IPS-15b (cell line): ENCODE data around the gene ARHGEF11.

Experiments
- H3K27me3 ChIP-seq: one replicate; pipeline ENCODE4 v1.6.1; 2013; ENCODE audit warnings: low read length; ENCODE audit not compliant: control insufficient read depth, insufficient read depth
- H3K36me3 ChIP-seq: one replicate; pipeline ENCODE4 v1.6.1; 2013; ENCODE audit warnings: low read length; ENCODE audit not compliant: control insufficient read depth, insufficient read depth
- H3K4me1 ChIP-seq: one replicate; pipeline ENCODE4 v1.6.1; 2013; ENCODE audit warnings: mild to moderate bottlenecking, low read length; ENCODE audit not compliant: control insufficient read depth, insufficient read depth
- H3K4me3 ChIP-seq: one replicate; pipeline ENCODE4 v1.5.1; 2013; ENCODE audit warnings: low read depth, low read length
- H3K9ac ChIP-seq: one replicate; pipeline ENCODE4 v1.6.1; 2013; ENCODE audit warnings: low read depth, mild to moderate bottlenecking, low read length
- H3K9me3 ChIP-seq: one replicate; pipeline ENCODE4 v1.6.1; 2013; ENCODE audit warnings: mild to moderate bottlenecking, low read length; ENCODE audit not compliant: control insufficient read depth, insufficient read depth

ARHGEF11 gene

GRCh38 chr1:156895455-156895812 lies 150.1 kb downstream of the ARHGEF11 start:
- peaks cover 5% of the 10 kb centered on the region for H3K4me1 ChIP-seq
- H3K9ac ChIP-seq: no peak overlapping the region
- no peaks in the 10 kb centered on the region for H3K36me3 ChIP-seq
- no peak overlapping the region for H3K4me3 ChIP-seq
- H3K9me3 ChIP-seq: no peaks in the 10 kb centered on the region
- H3K27me3 ChIP-seq: peaks cover 58% of the 10 kb centered on the region

- peaks cover 6% of the 10 kb centered on the region for H3K4me1 ChIP-seq
- no peak overlapping the region for H3K4me3 ChIP-seq
- H3K27me3 ChIP-seq: peaks cover 61% of the 10 kb centered on the region
- H3K9ac ChIP-seq: no peak overlapping the region
- no peaks in the 10 kb centered on the region for H3K9me3 ChIP-seq
- H3K36me3 ChIP-seq: no peaks in the 10 kb centered on the region
These were observed 150.7 kb downstream of the ARHGEF11 start for GRCh38 chr1:156894711-156895454.

DNA sequence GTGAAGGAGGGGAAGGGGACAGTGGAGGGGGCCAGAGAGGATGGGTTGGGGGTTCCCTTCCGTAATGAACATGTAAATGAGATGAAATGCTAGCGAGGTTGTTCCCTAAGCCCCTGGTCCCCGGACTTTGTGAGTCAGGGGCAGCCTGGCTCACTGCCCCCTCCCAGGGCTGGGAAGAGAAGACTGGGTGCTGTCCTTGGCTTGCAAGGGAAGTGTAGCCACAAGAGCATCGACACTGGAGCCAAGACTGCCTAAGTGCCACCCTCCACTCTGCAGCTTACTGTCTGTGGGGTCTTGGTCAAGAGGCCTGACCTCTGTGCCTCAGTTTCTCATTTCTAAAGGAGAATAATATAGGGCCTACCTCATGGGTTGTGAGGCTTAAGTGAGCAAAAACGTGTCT lies 151.5 kb downstream of the ARHGEF11 start:
- Histone ChIP-seq H3K27me3 (peaks cover 69% of the 10 kb centered on the region), H3K4me3 (peak overlapping the region; percentile 59), H3K36me3 (no peaks in the 10 kb centered on the region), H3K9me3 (no peaks in the 10 kb centered on the region), H3K9ac (no peak overlapping the region), H3K4me1 (peaks cover 6% of the 10 kb centered on the region)

GRCh38 chr1:156893048-156893953 lies 152.2 kb downstream of the ARHGEF11 start, which contains the start of gene PEAR1:
Gene PEAR1, plus strand, starts transcription at chr1:156893718. Its CDS starts 10,209 bp downstream, at chr1:156903927.
- peak within 1 kb of the TSS; percentile 59 for H3K4me3 ChIP-seq
- no peaks in the 10 kb centered on the region for H3K36me3 ChIP-seq
- H3K27me3 ChIP-seq: peaks cover 68% of the 10 kb centered on the region
- H3K9me3 ChIP-seq: no peaks in the 10 kb centered on the region
- peaks cover 6% of the 10 kb centered on the region for H3K4me1 ChIP-seq
- no peak within 1 kb of the TSS for H3K9ac ChIP-seq

- Histone ChIP-seq H3K27me3 (peaks cover 73% of the 10 kb centered on the region), H3K4me3 (peak overlapping the region; percentile 59), H3K4me1 (peaks cover 6% of the 10 kb centered on the region), H3K36me3 (no peaks in the 10 kb centered on the region), H3K9ac (no peak overlapping the region), H3K9me3 (no peaks in the 10 kb centered on the region)
These were observed 153.1 kb downstream of the ARHGEF11 start for GRCh38 chr1:156892190-156893047.

- H3K9me3 ChIP-seq: no peaks in the 10 kb centered on the region
- no peaks in the 10 kb centered on the region for H3K36me3 ChIP-seq
- peaks cover 83% of the 10 kb centered on the region for H3K27me3 ChIP-seq
- peaks cover 14% of the 10 kb centered on the region for H3K4me1 ChIP-seq
- peak overlapping the region; percentile 10 for H3K4me3 ChIP-seq
- H3K9ac ChIP-seq: no peak overlapping the region
These were observed 155.6 kb downstream of the ARHGEF11 start for GRCh38 chr1:156889802-156890580.

DNA sequence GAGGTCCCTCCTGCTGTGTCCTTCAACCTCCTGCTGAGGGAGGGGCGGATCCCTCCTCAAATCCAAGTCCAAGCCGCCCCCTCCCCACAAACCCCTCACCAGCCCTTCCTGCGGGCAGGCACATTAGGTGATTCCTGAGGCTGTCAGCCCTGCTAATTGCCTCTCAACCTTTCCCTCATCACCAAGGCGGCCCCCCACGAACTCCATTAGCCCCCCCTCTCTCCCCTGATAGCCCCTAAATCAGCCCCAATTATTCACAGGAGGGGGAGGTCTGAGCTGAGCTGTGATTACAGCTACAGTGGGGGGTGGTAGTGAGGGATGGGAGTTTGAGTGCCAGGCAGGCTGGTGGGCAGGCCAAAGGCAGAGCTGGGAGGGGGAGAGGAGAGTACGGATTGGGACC lies 157.8 kb downstream of the ARHGEF11 start:
- H3K27me3 ChIP-seq: peaks cover 80% of the 10 kb centered on the region
- H3K9ac ChIP-seq: no peak overlapping the region
- no peaks in the 10 kb centered on the region for H3K36me3 ChIP-seq
- no peak overlapping the region for H3K4me3 ChIP-seq
- no peaks in the 10 kb centered on the region for H3K9me3 ChIP-seq
- H3K4me1 ChIP-seq: peaks cover 9% of the 10 kb centered on the region

DNA sequence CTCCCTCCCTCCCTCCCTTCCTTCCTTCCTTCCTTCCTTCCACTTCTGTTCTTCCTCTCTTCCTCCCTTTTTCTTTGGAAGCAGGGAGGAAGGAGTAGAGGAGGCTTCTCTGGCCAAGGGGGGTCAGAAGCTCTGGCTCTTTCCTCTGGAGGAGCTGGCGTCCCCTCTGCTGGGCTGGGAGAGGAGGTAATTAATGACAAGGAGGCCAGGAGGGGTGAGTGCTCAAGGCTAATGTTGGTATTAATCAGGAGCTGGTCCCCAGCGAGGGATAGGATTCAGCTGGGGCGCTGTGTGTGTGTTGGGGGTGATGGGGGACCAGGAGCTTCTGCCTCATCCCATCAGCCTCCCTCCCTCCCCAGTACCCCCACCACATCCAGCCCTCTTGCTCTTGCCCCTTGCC lies 158.2 kb downstream of the ARHGEF11 start:
- Histone ChIP-seq H3K9me3 (no peaks in the 10 kb centered on the region), H3K4me3 (no peak overlapping the region), H3K36me3 (no peaks in the 10 kb centered on the region), H3K9ac (no peak overlapping the region), H3K4me1 (peaks cover 9% of the 10 kb centered on the region), H3K27me3 (peaks cover 80% of the 10 kb centered on the region)

DNA sequence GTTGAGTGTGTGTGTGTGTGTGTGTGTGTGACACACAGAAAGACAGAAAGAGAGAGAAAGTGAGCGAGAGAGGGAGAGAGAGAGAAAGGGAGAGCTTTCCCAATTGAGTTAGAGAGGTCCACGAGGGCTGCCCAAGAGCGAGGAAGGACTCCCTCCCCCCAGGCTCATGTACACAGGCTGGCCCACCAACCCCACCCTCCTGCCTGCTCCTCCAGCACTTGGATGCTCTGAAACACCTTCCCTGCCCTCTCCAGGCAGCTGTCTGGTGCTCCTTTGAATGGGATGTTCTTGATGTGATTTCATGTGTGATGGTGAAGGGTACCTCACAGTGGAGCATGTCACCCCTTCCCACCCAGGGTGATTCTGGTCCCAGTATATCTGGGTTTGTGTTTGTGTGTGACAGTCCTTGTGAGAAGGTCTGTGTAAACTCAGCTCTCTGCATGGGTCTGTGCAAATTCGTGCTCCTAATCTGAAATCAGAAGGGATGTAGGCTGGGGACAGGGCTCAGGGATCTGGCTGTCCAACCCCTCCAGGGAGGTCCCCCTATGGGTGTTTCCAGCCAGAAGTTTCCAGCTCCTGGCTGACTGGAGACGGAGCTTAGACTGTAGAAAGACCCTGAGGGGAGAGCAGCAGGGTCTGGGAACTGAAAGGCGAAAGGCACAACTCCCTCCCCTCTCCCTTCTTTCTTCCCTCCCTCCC lies 158.8 kb downstream of the ARHGEF11 start:
- no peaks in the 10 kb centered on the region for H3K9me3 ChIP-seq
- H3K27me3 ChIP-seq: peaks cover 75% of the 10 kb centered on the region
- H3K9ac ChIP-seq: no peak overlapping the region
- peak overlapping the region; percentile 18 for H3K4me3 ChIP-seq
- peaks cover 9% of the 10 kb centered on the region for H3K4me1 ChIP-seq
- no peaks in the 10 kb centered on the region for H3K36me3 ChIP-seq

- H3K9me3 ChIP-seq: no peaks in the 10 kb centered on the region
- peaks cover 67% of the 10 kb centered on the region for H3K27me3 ChIP-seq
- H3K4me1 ChIP-seq: peaks cover 9% of the 10 kb centered on the region
- H3K4me3 ChIP-seq: no peak overlapping the region
- no peaks in the 10 kb centered on the region for H3K36me3 ChIP-seq
- H3K9ac ChIP-seq: no peak overlapping the region
These were observed 159.6 kb downstream of the ARHGEF11 start for GRCh38 chr1:156885880-156886355.
